Muscle of arm (tissue), 12 donors: ENCODE measurements around the gene SMDT1. TPM values are rescaled to one million over a fixed set of nuclear protein-coding genes. Genes with fewer than 3 reads are reported as not detected.
"Not testable (repeated sequence)": the region's sequence is repeated elsewhere in the genome, so short reads cannot be mapped to it uniquely, and the experiment has no call there.

Experiments
- DNase-seq: peaks from one replicate; pipeline ENCODE4 v3.0.0-alpha.2; 2013
- polyA plus RNA-seq, 12 donors: library from polyadenylated mRNA; unstranded; fragments of 120-200 nt; gene quantifications; one replicate each; pipeline ENCODE4 v1.2.1, GENCODE V29; 2013; ENCODE audit not compliant: insufficient read length in 12 of 12

The SMDT1 gene
- polyA plus RNA-seq, 12 donors: 39.7 to 155 (median 99.5) TPM; not detected in 1

DNA sequence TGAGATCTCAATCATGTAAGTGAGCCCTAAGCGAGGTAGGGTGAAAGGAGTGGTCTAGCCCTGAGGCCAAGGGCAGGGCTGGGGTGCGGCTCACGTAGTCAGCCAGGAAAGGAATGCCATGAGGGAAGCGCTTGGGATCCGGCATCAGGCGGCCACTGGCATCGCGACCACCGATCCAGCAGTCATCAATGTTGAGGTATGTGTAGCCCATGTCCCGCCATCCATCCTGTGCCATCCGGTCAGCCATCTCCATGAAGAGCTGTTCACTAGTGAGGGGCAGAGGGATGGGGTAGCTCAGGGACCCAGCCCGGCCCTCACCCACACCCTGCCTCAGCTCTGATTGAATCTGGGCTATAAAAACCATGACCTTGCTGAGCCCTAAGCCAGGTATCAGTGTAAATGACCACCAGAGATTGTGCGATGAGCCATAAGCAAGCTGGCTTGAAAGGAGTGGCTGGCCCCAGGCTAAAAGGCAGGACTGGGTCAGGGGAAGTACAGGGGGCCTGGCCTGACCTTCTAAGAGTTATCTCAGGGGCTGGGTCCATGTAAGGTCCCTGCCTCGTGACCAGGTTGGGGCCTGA lies 11.7 kb upstream of the SMDT1 start:
- no peak for DNase-seq

DNA sequence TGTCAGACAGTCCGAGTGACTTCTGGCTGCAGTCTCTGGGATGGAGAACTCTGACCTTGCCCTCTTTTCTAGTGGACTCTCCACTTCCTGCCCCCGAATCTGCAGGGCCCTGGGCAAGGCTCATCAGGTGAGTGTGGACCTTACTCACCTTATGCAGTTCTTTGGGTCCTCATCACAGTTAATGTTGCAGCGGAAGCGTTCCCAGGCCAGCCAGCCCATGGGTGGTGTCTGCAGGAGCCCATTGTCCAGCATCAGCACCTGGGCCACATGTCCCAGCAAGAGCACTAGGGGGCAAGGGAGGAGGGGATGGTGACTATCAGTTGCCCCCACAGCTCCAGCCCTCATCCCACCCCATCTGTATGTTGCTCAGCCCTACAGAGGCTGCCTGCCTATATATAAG lies 11.2 kb upstream of the SMDT1 start:
- DNase-seq: no peak

DNA sequence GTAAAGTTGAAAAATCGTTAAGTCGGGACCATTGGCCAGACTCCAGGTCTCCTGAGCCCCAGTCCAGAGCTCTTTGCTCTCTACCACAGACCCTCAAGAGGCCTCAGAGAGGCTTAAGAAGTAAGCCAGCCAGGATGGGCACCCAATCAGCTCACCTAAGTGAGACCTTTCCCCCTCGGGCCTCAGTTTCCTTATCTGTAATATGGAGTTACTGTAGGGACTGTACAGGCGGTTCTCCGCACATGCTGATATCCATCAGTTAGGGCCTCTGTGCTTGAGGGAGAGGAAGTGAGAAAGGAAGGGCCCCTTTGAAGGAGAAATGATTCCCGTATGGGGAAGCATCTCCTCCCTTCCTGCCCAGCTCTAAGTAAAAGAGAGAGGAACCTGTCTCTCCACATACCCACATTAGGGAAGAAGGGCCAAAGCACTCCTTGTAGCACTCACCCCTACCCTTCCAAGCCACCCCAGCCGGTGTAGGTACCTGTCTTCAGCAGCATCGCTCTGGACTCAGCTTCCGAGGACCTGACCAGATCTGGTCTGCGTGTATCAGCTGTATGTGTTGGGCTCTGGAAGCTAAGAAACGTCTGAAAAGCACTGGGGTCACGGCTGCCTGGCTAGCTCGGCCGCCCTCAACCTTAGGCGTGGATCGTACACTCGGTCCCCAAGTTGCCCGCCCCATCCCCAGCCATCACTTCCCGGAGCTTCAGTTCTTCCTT lies 9.5 kb upstream of the SMDT1 start:
- DNase-seq: no peak

DNA sequence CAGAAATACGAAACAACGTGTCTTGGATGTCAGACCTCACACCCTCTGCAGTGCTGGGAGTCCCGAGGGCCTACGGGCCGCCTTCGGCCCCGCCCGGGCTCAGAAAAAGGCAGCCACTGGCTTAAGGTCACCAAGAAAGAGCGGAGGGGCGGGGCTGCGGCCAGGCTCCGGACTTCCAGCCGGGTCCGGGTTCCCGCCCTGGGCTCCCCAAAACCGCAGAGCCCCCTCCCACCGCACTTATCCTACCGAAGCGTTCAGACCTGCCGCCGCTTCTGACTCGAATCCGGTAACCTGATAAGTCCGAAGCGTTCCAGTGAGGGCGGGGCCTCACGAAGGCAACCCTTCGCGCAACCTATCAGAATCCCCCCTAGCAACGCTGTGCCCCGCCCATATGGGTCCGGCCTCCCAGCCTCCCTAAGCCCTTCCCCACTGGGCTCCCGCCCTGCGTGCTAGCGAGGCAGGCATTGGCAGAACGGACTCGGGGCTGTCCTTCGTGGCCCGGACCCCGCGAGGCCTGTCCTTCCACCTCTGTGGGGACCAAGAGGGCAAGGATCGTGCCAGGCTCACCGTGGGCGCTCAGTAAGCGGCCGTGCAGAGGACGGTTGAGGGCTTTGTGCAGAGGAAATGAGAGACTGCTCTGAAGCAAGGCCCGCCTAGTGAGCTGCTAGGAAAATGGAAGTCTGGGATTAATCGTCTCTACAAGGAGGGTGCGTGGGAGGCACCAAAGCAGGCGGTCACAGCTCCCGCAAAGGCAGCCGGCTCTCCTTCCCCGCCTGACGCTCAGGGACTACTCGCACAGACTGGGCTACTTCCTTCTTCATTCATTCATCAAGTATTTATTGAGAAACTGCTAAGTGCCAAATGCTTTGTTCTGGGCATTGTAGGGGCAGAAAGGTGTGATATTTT lies 8.7 kb upstream of the SMDT1 start, which contains the start of gene NAGA:
TSS of gene NAGA (minus strand) at position 296 of the 906 bp plus-strand sequence. CDS start 515 bp downstream, outside the sequence.
- peak; percentile 96 for DNase-seq

DNA sequence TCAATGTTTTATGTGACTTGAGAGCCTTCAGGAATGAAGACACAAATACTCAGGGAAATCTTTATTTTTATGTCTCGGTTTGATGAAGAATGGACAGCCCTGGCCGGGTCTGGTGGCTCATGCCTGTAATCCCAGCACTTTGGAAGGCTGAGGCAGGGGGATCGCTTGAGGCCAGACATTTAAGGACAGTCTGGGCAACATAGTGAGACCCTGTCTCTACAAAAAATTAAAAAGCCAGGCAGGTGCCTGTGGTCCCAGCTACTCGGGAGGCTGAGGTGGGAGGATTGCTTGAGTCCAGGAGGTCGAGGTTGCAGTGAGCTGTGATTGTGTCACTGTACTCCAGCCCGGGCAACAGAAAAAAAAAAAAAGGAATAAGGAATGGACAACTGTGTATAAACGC lies 8.0 kb upstream of the SMDT1 start:
- not testable (repeated sequence) for DNase-seq

DNA sequence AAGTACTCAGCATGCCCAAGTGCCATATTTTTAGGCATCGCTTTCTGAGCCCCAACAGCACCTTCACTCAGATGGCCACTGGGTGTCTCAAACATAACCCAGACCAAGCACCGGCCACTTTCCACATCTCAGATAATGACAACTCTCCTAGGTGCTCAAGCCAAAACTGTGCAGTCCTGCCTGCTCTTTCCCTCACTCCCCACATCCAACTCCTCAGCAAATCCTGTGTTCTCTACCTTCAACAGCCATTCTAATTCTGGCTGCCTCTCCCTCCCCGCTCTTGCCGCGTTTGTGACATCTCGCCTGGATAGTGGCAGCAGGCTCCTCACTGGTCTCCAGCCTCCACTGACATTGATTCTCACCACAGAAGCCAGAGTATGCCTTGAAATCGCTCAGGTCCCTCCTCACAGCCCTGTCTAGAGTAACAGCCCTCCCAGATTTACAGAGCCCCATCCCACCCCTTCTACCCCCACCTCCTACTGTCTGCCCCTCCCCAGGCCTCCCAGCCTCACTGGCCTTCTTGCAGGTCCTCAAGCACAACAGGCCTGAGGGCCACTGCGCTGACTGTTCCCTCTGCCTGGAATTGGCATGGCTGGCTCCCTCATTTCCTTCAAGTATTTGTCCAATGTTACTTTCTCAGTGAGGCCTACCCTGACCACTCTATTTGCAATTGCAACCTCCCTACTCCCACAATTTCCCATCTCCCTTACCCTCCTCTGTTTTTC lies 6.7 kb upstream of the SMDT1 start:
- DNase-seq: no peak

DNA sequence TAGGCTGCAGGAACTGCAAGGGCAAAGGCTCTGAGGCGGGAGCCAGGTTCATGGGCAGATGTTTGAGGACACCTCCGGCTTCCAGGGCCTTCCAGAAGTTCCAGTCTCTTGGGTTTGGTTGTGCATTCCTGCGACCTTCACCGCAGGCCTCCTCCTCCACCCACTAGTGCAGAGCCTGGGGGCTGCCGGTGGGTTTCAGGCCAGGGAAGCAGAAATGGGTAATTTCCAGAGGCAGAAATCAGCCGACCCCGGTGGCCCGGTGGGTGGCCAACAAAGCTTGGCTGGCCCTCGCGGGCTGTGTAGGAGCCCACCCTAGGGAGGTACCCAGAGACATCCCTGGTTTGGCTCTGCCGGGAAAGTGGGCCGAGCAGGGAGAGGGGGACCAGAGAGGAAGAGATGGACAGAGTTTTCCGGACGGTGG lies 5.9 kb upstream of the SMDT1 start:
- no peak for DNase-seq

DNA sequence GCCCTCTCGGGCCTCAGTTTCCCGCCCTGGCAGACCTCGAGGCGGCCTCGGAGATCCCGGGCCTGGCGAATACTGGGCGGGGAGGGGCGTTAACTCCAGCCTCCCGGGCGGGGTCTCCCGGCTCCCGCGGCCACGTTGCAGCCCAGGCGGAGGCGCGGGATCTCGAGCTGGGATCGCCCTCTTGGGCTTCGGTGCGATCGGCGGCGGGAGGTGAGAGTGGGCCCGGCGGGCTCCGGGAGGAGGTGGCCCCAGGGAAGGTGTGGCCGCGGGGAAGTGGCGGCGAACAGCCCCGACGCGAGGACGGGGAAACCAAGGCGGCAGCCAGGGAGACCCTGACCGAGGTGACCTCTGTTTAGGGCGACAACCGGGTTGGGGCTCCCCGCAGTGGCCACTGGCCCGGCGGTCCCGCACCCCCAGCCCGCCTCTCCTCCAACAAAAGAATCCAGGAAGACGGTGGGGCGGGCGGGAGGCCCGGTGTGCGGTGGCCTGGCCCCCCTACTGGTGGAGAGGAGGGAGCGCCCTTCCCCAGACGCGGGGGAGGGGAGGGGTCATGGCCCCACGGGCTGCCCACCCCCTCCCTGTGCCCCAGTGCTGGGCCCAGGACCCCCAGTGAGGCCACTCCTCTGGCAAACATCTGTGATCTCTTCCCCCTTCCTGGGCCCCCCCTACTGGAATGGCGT lies 5.2 kb upstream of the SMDT1 start, which contains the start of gene PHETA2:
TSS of gene PHETA2 (plus strand) at position 117 of the 680 bp plus-strand sequence. CDS start 3,046 bp downstream, outside the sequence.
- peak; percentile 68 for DNase-seq

DNA sequence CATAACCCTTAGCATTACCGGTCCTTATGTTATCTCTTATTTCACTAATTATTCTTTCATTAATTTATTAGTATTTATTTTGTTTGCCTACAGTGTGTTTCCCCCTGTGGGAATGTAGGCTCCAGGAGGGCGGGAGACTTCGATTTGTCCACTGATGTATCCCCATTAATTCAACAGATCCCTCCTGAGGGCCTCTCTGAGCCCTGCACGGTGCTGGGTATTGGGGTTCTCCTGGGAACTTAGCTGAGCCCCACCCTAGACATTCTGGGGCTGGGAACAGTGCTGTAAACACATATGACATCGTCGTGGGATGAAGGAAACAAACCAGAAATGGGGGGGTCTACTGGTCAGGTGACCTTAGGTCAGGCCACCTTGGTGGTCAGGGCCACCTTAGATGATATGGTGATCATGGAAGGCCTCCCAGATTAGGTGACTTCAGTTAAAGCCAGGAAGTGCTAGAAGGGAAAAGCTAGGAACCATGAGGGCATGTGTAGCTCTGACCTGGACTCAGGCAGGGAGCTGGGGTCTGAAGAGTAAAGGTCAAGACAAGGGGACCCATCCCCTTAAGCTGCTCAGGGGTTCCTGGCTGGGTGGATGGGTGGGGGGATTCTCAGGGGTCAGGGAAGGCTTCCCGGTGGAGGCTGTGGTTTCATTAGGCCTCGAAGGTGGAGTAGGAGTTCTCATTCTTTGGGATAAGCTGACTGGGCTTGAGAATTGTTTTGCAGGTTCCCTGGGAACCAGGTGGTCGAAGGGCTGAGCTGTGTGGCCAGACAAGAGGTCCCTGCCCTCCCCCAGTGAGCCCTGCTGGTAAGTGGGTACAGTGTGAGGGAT lies 4.4 kb upstream of the SMDT1 start:
- no peak for DNase-seq

DNA sequence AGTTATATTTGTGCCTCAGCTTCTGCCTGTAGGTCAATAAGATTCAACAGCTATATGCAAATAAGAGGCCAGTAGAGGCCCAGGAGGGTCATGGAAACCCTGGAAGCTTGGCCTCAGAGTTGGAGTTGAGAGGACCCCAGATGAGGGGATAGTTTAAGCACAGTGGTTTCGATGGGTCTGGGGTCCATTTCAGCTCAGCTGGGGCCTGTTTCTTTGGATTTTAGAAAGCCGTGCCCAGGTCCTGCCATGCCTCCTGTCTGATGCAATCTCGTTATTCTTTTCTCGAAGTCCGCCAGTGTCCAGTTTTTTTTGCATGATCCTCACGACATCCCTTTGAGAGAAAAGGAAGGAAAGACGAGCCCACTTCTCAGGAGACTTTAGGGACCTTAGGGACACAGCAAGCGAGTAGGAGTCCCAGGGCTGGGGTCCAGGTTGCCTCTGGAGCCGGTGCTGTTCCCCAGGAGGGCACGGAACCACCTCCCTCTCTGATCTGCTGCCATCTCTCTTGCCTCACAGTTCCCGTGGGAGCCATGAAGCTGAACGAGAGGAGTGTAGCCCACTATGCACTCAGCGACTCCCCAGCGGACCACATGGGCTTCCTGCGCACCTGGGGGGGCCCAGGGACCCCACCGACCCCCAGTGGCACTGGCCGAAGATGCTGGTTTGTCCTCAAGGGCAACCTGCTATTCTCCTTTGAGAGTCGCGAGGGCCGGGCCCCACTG lies 2.6 kb upstream of the SMDT1 start:
- no peak for DNase-seq

DNA sequence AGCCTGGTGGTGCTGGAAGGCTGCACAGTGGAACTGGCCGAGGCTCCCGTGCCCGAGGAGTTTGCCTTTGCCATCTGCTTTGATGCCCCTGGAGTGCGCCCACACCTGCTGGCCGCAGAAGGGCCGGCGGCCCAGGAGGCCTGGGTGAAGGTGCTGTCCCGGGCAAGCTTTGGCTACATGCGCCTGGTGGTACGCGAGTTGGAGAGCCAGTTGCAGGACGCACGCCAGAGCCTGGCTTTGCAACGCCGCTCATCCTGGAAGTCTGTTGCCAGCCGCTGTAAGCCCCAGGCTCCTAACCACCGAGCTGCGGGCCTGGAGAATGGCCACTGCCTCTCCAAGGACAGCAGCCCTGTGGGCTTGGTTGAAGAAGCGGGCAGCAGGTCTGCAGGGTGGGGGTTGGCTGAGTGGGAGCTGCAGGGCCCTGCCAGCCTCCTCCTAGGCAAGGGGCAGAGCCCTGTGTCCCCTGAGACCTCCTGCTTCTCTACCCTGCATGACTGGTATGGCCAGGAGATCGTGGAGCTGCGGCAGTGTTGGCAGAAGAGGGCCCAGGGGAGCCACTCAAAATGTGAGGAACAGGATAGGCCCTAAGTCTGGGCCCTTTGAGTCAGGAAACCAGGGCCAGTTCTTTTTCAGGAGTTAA lies 1.9 kb upstream of the SMDT1 start:
- no peak for DNase-seq

DNA sequence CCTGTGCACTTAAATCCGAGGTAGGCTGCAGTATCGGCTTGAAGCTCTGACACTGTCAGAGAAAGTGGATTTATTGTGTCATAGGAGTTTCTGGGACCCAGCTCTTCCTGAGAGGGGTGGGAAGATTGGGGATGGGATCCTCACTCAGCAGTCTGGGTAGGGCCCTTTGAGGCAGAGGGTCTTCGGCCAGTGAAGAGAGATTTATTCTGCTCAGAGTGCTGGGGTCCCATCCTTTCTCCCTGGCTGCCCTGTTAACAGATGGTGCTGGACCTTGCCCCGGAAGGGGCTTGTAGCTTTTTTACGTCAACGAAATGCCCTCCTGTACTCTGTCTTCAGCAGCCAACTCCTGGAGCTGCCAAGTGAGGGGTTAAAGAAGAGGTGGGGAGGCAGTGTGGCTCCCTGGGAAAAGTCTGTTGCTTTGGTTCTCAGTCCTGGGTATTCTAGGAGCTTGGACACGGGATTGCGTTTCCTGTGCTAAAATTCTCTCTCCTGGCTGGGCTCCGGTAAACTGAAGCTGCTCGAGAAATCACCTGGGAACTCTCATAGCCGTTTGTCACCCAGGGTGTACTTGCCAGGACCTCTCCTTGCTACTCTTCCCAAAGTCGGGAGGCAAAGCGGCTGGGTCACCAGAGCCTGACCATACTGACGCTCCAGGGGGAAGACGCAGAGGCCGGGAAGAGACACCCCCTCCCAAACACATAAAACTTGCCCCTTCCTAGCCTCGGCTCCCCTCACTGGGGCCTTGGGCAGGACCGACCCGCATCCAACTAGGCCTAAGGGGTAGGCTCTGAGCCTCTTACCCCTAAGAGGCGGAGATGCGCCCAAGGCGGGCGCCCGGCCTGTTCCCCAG lies 806 bp upstream of the SMDT1 start:
- DNase-seq: no peak

DNA sequence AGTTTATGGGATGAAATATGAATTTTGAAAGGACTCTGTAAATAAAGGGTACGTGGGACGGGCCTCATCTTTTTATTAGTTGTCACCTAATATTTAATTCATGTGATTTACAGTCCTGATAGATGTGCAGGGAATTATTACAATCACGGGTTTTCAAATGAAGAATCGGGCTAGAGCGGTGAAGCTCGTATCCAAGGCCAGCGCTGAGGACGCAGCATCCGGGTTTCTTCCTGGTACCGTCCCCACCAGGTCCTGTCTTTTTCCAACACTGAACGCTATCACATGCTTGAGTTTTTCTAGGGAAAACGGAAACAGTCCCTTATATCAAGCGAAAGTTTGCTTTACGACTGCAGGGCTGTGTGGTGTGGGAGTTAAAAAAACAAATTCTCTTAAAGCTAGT lies 787 bp downstream of the SMDT1 start:
- DNase-seq: peak; percentile 53

DNA sequence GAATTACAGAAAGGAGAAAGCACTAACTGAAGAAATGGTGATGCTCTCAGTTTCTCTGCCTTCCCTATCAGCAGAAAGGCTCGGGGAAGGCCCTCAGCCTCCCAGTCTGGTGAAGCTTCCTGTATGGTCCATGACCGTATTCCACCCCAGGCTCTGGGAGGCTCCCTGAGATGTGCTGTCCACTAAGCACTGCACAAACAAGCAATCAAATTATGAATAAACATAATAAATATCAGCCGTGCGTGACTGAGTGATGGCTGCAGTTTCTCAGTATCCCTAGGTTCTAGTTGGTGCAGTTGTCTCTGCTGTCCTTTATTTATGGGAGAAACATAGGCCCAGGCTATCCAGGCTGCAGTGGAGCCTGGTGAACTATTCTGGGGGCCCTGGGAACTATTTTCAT lies 3.6 kb downstream of the SMDT1 start:
- DNase-seq: no peak

DNA sequence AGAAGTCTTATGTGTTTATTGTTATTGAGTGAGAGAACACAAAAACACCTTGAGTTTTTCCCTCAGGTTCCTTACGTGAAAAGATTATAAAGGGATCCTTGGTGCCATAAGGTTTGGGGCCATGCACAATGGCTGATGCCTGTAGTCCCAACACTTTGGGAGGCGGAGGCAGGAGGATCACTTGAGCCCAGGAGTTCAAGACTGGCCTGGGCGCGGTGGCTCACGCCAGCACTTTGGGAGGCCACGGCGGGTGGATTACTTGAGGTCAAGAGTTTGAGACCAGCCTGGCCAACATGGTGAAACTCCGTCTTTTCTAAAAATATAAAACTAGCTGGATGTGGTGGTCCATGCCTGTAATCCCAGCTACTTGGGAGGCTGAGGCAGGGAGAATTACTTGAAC lies 5.4 kb downstream of the SMDT1 start:
- no peak for DNase-seq

DNA sequence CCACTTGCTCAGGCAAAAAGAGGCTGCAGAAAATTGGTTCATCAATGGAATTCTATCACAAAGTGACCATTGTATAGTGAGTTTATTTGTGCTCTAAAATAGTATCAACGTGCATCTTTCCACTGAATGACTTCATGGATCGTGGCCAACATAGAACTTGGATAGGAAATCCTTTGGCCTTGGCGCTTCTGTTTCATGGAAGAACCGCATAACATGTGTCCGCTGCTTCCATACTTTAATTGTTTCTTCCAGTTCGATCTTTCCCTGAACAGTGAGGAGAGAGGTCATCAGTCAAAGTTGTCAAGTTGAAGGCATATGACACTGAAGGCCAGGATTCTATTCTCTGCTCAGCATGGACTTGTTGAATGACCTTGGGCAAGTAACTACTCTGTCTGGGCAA lies 6.6 kb downstream of the SMDT1 start:
- DNase-seq: no peak

DNA sequence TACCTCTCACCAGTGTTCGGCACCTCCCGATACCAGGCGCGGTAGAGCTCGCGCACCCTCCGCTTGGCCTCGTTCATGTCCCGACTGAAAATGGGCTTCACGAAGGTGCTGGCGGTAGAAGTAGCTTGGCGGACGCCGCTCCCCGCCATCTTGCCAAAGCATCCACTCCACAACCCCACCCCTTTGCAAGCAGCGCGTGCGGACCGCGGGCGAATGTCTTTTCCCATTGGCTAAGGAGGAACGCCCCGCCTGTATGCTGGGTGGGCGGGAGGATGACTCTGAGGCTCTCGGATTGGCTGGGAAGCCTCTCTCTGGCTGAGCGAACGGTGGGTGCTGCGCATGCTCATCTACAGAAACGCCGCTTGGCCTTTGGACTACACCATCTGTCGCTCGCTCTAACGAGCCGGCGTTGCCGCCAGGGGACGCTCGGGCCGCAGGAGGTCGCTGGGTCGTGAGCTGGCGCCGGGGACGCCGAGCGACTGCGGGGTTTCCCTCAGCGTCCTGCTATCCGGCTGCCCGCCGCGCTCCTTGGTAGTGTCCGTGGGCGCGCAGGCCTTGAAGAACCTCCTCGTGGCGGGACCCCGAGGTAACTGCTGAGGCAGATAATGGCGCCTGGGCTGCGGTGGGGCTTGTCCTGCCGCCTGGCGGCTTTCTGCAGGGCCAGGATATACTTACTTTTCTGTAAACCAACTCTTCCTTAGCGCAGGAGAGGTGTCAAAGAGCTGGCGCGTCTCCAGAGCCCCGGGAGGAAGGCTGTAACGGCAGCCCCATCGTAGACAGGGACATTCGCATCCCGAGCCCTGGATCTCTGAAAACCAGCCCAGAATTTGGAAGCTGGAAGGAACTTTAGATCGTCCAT lies 11.3 kb downstream of the SMDT1 start, which contains the start of gene NDUFA6:
TSS of gene NDUFA6 (minus strand) at position 177 of the 859 bp plus-strand sequence. CDS start at position 149, 28 bp downstream.
- peak; percentile 97 for DNase-seq
